ENCODE measurements around the gene ACOT11.
A peak's percentile ranks its signal among the peaks of the same experiment; 100 is the strongest.

ACOT11 gene

GRCh38 chr1:54593571-54594160 is 45.6 kb downstream of the ACOT11 start:
- DNase-seq, result no peak

GRCh38 chr1:54594463-54594862 is 46.4 kb downstream of the ACOT11 start:
- no peak for DNase-seq

GRCh38 chr1:54595956-54596498 is 48.0 kb downstream of the ACOT11 start:
- no peak for DNase-seq

GRCh38 chr1:54596756-54597155 is 48.7 kb downstream of the ACOT11 start:
- no peak for DNase-seq

- no peak for DNase-seq
Observed at GRCh38 chr1:54597455-54598030, 49.5 kb downstream of the ACOT11 start.

GRCh38 chr1:54599211-54599823 is 51.3 kb downstream of the ACOT11 start:
- no peak for DNase-seq

GRCh38 chr1:54600947-54601721 is 53.1 kb downstream of the ACOT11 start:
- DNase-seq, result no peak

GRCh38 chr1:54601730-54602129 is 53.7 kb downstream of the ACOT11 start:
- no peak for DNase-seq

GRCh38 chr1:54602554-54602953 is 54.5 kb downstream of the ACOT11 start:
- DNase-seq, result no peak

GRCh38 chr1:54603241-54603640 is 55.2 kb downstream of the ACOT11 start:
- DNase-seq, result no peak

- DNase-seq, result no peak
Observed at GRCh38 chr1:54604051-54604450, 56.0 kb downstream of the ACOT11 start.

GRCh38 chr1:54604572-54605370 is 56.7 kb downstream of the ACOT11 start:
- DNase-seq, result peak; percentile 18

GRCh38 chr1:54606096-54606989 is 58.3 kb downstream of the ACOT11 start:
- no peak for DNase-seq

GRCh38 chr1:54606990-54607325 is 58.9 kb downstream of the ACOT11 start:
- DNase-seq, result no peak

- no peak for DNase-seq
Observed at GRCh38 chr1:54607821-54608565, 60.0 kb downstream of the ACOT11 start.

GRCh38 chr1:54608566-54609230 is 60.7 kb downstream of the ACOT11 start:
- DNase-seq, result no peak

- DNase-seq, result no peak
Observed at GRCh38 chr1:54609301-54609921, 61.4 kb downstream of the ACOT11 start.

- DNase-seq, result no peak
Observed at GRCh38 chr1:54610048-54610447, 62.0 kb downstream of the ACOT11 start.

- no peak for DNase-seq
Observed at GRCh38 chr1:54610601-54611580, 62.9 kb downstream of the ACOT11 start.

All from activated CD4-positive, alpha-beta T cell treated with anti-CD3 and anti-CD28 coated beads, Interleukin-2, amount 50 U/mL, for 16 hours (primary cell).